ENCODE measurements around the gene LY9.

The LY9 gene

GRCh38 chr1:160772331-160772730, 23.6 kb upstream of the LY9 start:
- Histone ChIP-seq H3K36me3 (ENCODE audit: insufficient read depth, low read length) (no peaks in the 10 kb centered on the region), H3K9me3 (ENCODE audit: insufficient read depth, low read depth, low read length) (no peaks in the 10 kb centered on the region), H4K20me1 (ENCODE audit: insufficient read depth, low read length, poor library complexity, severe bottlenecking) (no peaks in the 10 kb centered on the region), H3K9ac (ENCODE audit: low read depth, low read length, poor library complexity, severe bottlenecking) (no peak overlapping the region), H3K4me2 (ENCODE audit: low read depth, low read length, poor library complexity, severe bottlenecking) (no peak overlapping the region), H3K9me2 (replicated peaks; ENCODE audit: low read depth, low read length) (no peaks in the 10 kb centered on the region), H2AFZ (ENCODE audit: low read length) (no peak overlapping the region), H3K4me1 (ENCODE audit: insufficient read depth, low read length, poor library complexity, severe bottlenecking) (peaks cover 17% of the 10 kb centered on the region), H3K79me2 (ENCODE audit: insufficient read depth, low read length) (no peaks in the 10 kb centered on the region), H3K27me3 (ENCODE audit: insufficient read depth, low read length, poor library complexity, severe bottlenecking) (no peaks in the 10 kb centered on the region), H3K4me3 (ENCODE audit: low read length, poor library complexity, severe bottlenecking) (no peak overlapping the region), H3F3A (ENCODE audit: low read depth) (no peaks in the 10 kb centered on the region)
- TF ChIP-seq EZH2phosphoT487 (IDR thresholded peaks at IDR 0.05; ENCODE audit: borderline replicate concordance), result no peak
- no peak for TF ChIP-seq CTCF (conservative IDR thresholded peaks at IDR 0.05; ENCODE audit: low read length)

- Histone ChIP-seq H3K4me2 (ENCODE audit: low read depth, low read length, poor library complexity, severe bottlenecking) (no peak overlapping the region), H3F3A (ENCODE audit: low read depth) (no peaks in the 10 kb centered on the region), H3K9me3 (ENCODE audit: insufficient read depth, low read depth, low read length) (no peaks in the 10 kb centered on the region), H4K20me1 (ENCODE audit: insufficient read depth, low read length, poor library complexity, severe bottlenecking) (no peaks in the 10 kb centered on the region), H3K4me1 (ENCODE audit: insufficient read depth, low read length, poor library complexity, severe bottlenecking) (peaks cover 10% of the 10 kb centered on the region), H3K9ac (ENCODE audit: low read depth, low read length, poor library complexity, severe bottlenecking) (no peak overlapping the region), H3K36me3 (ENCODE audit: insufficient read depth, low read length) (no peaks in the 10 kb centered on the region), H3K9me2 (replicated peaks; ENCODE audit: low read depth, low read length) (no peaks in the 10 kb centered on the region), H3K4me3 (ENCODE audit: low read length, poor library complexity, severe bottlenecking) (no peak overlapping the region), H2AFZ (ENCODE audit: low read length) (no peak overlapping the region), H3K79me2 (ENCODE audit: insufficient read depth, low read length) (no peaks in the 10 kb centered on the region), H3K27me3 (ENCODE audit: insufficient read depth, low read length, poor library complexity, severe bottlenecking) (no peaks in the 10 kb centered on the region)
- TF ChIP-seq CTCF (conservative IDR thresholded peaks at IDR 0.05; ENCODE audit: low read length), result no peak
- no peak for TF ChIP-seq EZH2phosphoT487 (IDR thresholded peaks at IDR 0.05; ENCODE audit: borderline replicate concordance)
These were observed 22.9 kb upstream of the LY9 start for GRCh38 chr1:160773093-160773492.

GRCh38 chr1:160774886-160775719, 20.9 kb upstream of the LY9 start:
- Histone ChIP-seq H3F3A (ENCODE audit: low read depth) (no peaks in the 10 kb centered on the region), H3K27me3 (ENCODE audit: insufficient read depth, low read length, poor library complexity, severe bottlenecking) (no peaks in the 10 kb centered on the region), H3K4me1 (ENCODE audit: insufficient read depth, low read length, poor library complexity, severe bottlenecking) (peaks cover 8% of the 10 kb centered on the region), H3K9me2 (replicated peaks; ENCODE audit: low read depth, low read length) (no peaks in the 10 kb centered on the region), H3K4me3 (ENCODE audit: low read length, poor library complexity, severe bottlenecking) (no peak overlapping the region), H3K36me3 (ENCODE audit: insufficient read depth, low read length) (no peaks in the 10 kb centered on the region), H3K79me2 (ENCODE audit: insufficient read depth, low read length) (no peaks in the 10 kb centered on the region), H3K9ac (ENCODE audit: low read depth, low read length, poor library complexity, severe bottlenecking) (no peak overlapping the region), H2AFZ (ENCODE audit: low read length) (no peak overlapping the region), H3K9me3 (ENCODE audit: insufficient read depth, low read depth, low read length) (no peaks in the 10 kb centered on the region), H3K4me2 (ENCODE audit: low read depth, low read length, poor library complexity, severe bottlenecking) (no peak overlapping the region), H4K20me1 (ENCODE audit: insufficient read depth, low read length, poor library complexity, severe bottlenecking) (no peaks in the 10 kb centered on the region)
- TF ChIP-seq EZH2phosphoT487 (IDR thresholded peaks at IDR 0.05; ENCODE audit: borderline replicate concordance), result no peak

- no peaks in the 10 kb centered on the region for H3K36me3 ChIP-seq (ENCODE audit: insufficient read depth, low read length)
- no peaks in the 10 kb centered on the region for H3K9me2 ChIP-seq (replicated peaks; ENCODE audit: low read depth, low read length)
- TF ChIP-seq CTCF (conservative IDR thresholded peaks at IDR 0.05; ENCODE audit: low read length) (no peak), EZH2phosphoT487 (IDR thresholded peaks at IDR 0.05; ENCODE audit: borderline replicate concordance) (no peak)
- no peaks in the 10 kb centered on the region for H3K79me2 ChIP-seq (ENCODE audit: insufficient read depth, low read length)
- H4K20me1 ChIP-seq (ENCODE audit: insufficient read depth, low read length, poor library complexity, severe bottlenecking), result no peaks in the 10 kb centered on the region
- no peaks in the 10 kb centered on the region for H3K9me3 ChIP-seq (ENCODE audit: insufficient read depth, low read depth, low read length)
- no peaks in the 10 kb centered on the region for H3K27me3 ChIP-seq (ENCODE audit: insufficient read depth, low read length, poor library complexity, severe bottlenecking)
- H3K4me1 ChIP-seq (ENCODE audit: insufficient read depth, low read length, poor library complexity, severe bottlenecking), result peaks cover 8% of the 10 kb centered on the region
- no peak overlapping the region for H3K4me3 ChIP-seq (ENCODE audit: low read length, poor library complexity, severe bottlenecking)
- no peak overlapping the region for H3K4me2 ChIP-seq (ENCODE audit: low read depth, low read length, poor library complexity, severe bottlenecking)
- H2AFZ ChIP-seq (ENCODE audit: low read length), result no peak overlapping the region
- H3F3A ChIP-seq (ENCODE audit: low read depth), result no peaks in the 10 kb centered on the region
- no peak overlapping the region for H3K9ac ChIP-seq (ENCODE audit: low read depth, low read length, poor library complexity, severe bottlenecking)
These were observed 19.8 kb upstream of the LY9 start for GRCh38 chr1:160776178-160776577.

Data from Loucy (cell line).